ENCODE data around the gene MYLK4.
A peak's percentile ranks its signal among the peaks of the same experiment; 100 is the strongest.

Gene MYLK4

GRCh38 chr6:2635911-2636310 is 114.8 kb downstream of the MYLK4 start:
- DNase-seq (ENCODE audit: low spot score), result no peak
- in situ Hi-C loops (cut with MboI; ENCODE audit: low sequenced_read_pairs, unreplicated experiment), result loop anchor here (25.0 kb wide), 1 partner anchor 1049 kb away; no protein-coding TSS in a partner anchor

GRCh38 chr6:2634139-2634964 is 116.4 kb downstream of the MYLK4 start:
- peak; percentile 89 for DNase-seq (ENCODE audit: low spot score)
- in situ Hi-C loops (cut with MboI; ENCODE audit: low sequenced_read_pairs, unreplicated experiment), result loop anchor here (25.0 kb wide), 1 partner anchor 1047 kb away; no protein-coding TSS in a partner anchor
- peak; percentile 93 for TF ChIP-seq CTCF (IDR thresholded peaks at IDR 0.05; ENCODE audit: borderline replicate concordance, control extremely low read depth, extremely low read depth, insufficient read depth, missing control alignments)

More at GRCh38 chr6:2635911-2636310, 114.8 kb downstream of the MYLK4 start:
- TF ChIP-seq CTCF (IDR thresholded peaks at IDR 0.05; ENCODE audit: borderline replicate concordance, control extremely low read depth, extremely low read depth, insufficient read depth, missing control alignments), result no peak

- in situ Hi-C loops (cut with MboI; ENCODE audit: low sequenced_read_pairs, unreplicated experiment), result loop anchor here (25.0 kb wide), 1 partner anchor 1046 kb away; no protein-coding TSS in a partner anchor
- DNase-seq (ENCODE audit: low spot score), result no peak
- no peak for TF ChIP-seq CTCF (IDR thresholded peaks at IDR 0.05; ENCODE audit: borderline replicate concordance, control extremely low read depth, extremely low read depth, insufficient read depth, missing control alignments)
These were observed 117.0 kb downstream of the MYLK4 start for GRCh38 chr6:2633736-2634135.

GRCh38 chr6:2632976-2633584 is 117.6 kb downstream of the MYLK4 start:
- no peak for TF ChIP-seq CTCF (IDR thresholded peaks at IDR 0.05; ENCODE audit: borderline replicate concordance, control extremely low read depth, extremely low read depth, insufficient read depth, missing control alignments)
- in situ Hi-C loops (cut with MboI; ENCODE audit: low sequenced_read_pairs, unreplicated experiment), result loop anchor here (25.0 kb wide), 1 partner anchor 1046 kb away; no protein-coding TSS in a partner anchor
- no peak for DNase-seq (ENCODE audit: low spot score)

- no peak for DNase-seq (ENCODE audit: low spot score)
- in situ Hi-C loops (cut with MboI; ENCODE audit: low sequenced_read_pairs, unreplicated experiment), result loop anchor here (25.0 kb wide), 1 partner anchor 1045 kb away; no protein-coding TSS in a partner anchor
- TF ChIP-seq CTCF (IDR thresholded peaks at IDR 0.05; ENCODE audit: borderline replicate concordance, control extremely low read depth, extremely low read depth, insufficient read depth, missing control alignments), result no peak
These were observed 118.4 kb downstream of the MYLK4 start for GRCh38 chr6:2632368-2632767.

- no peak for DNase-seq (ENCODE audit: low spot score)
- in situ Hi-C loops (cut with MboI; ENCODE audit: low sequenced_read_pairs, unreplicated experiment), result loop anchor here (25.0 kb wide), 1 partner anchor 1044 kb away; no protein-coding TSS in a partner anchor
- TF ChIP-seq CTCF (IDR thresholded peaks at IDR 0.05; ENCODE audit: borderline replicate concordance, control extremely low read depth, extremely low read depth, insufficient read depth, missing control alignments), result no peak
These were observed 119.7 kb downstream of the MYLK4 start for GRCh38 chr6:2630891-2631571.
